GM18907 (cell line): ENCODE results near the gene IGFBPL1.
"Not testable (repeated sequence)": the region's sequence is repeated elsewhere in the genome, so short reads cannot be mapped to it uniquely, and the experiment has no call there.

Source experiments
- ATAC-seq: cut with Tn5 transposase; IDR thresholded peaks from one replicate; pipeline ENCODE4 v1.9.1; 2021; ENCODE audit warnings: mild to moderate bottlenecking, moderate library complexity; ENCODE audit not compliant: unreplicated experiment

The IGFBPL1 gene

GRCh38 chr9:38401994-38402393 lies 22.3 kb downstream of the IGFBPL1 start:
- ATAC-seq, result no peak

- not testable (repeated sequence) for ATAC-seq
Observed at GRCh38 chr9:38399191-38399590, 25.1 kb downstream of the IGFBPL1 start.

- ATAC-seq, result no peak
Observed at GRCh38 chr9:38396371-38396671, 27.9 kb downstream of the IGFBPL1 start.

GRCh38 chr9:38395653-38396370 lies 28.4 kb downstream of the IGFBPL1 start:
- ATAC-seq, result no peak

- no peak for ATAC-seq
Observed at GRCh38 chr9:38394416-38394815, 29.8 kb downstream of the IGFBPL1 start.

- no peak for ATAC-seq
Observed at GRCh38 chr9:38393128-38393796, 31.0 kb downstream of the IGFBPL1 start.

GRCh38 chr9:38392235-38393127 lies 31.8 kb downstream of the IGFBPL1 start, which contains the start of gene ALDH1B1:
Gene ALDH1B1, plus strand, starts transcription at chr9:38392702. Its CDS starts 3,047 bp downstream, at chr9:38395749.
- peak; percentile 99 for ATAC-seq

GRCh38 chr9:38391278-38392118 lies 32.8 kb downstream of the IGFBPL1 start:
- ATAC-seq, result no peak

GRCh38 chr9:38390851-38391250 lies 33.4 kb downstream of the IGFBPL1 start:
- ATAC-seq, result no peak

- ATAC-seq, result no peak
Observed at GRCh38 chr9:38390442-38390841, 33.8 kb downstream of the IGFBPL1 start.

- ATAC-seq, result no peak
Observed at GRCh38 chr9:38389313-38389712, 34.9 kb downstream of the IGFBPL1 start.

- ATAC-seq, result no peak
Observed at GRCh38 chr9:38388283-38389223, 35.7 kb downstream of the IGFBPL1 start.

- ATAC-seq, result no peak
Observed at GRCh38 chr9:38387751-38388150, 36.5 kb downstream of the IGFBPL1 start.

GRCh38 chr9:38387066-38387465 lies 37.2 kb downstream of the IGFBPL1 start:
- ATAC-seq, result no peak

GRCh38 chr9:38386319-38386895 lies 37.8 kb downstream of the IGFBPL1 start:
- no peak for ATAC-seq

- no peak for ATAC-seq
Observed at GRCh38 chr9:38385896-38386295, 38.4 kb downstream of the IGFBPL1 start.

GRCh38 chr9:38384990-38385848 lies 39.0 kb downstream of the IGFBPL1 start:
- ATAC-seq, result no peak

GRCh38 chr9:38382141-38382540 lies 42.1 kb downstream of the IGFBPL1 start:
- ATAC-seq, result no peak
